Measurements from ENCODE around the gene TMEM255B.

TMEM255B gene

GRCh38 chr13:113838711-113839201, 79.7 kb downstream of the TMEM255B start:
- Histone ChIP-seq H2AFZ (ENCODE audit: low read length) (no peak overlapping the region), H3K9ac (ENCODE audit: low read length) (no peak overlapping the region), H4K20me1 (ENCODE audit: insufficient read depth, low read length) (no peaks in the 10 kb centered on the region), H3K79me2 (ENCODE audit: insufficient read depth, low read length) (no peaks in the 10 kb centered on the region), H3K4me3 (ENCODE audit: low read depth, low read length, poor library complexity, severe bottlenecking) (no peak overlapping the region), H3K27me3 (ENCODE audit: insufficient read depth, low read length) (no peaks in the 10 kb centered on the region; the same call in 1 of the 2 replicates), H3K9me2 (ENCODE audit: low read depth, low read length) (no peaks in the 10 kb centered on the region), H3K9me3 (ENCODE audit: low read length) (no peaks in the 10 kb centered on the region), H3K36me3 (ENCODE audit: insufficient read depth, low read length) (no peaks in the 10 kb centered on the region; the same call in 1 of the 2 replicates), H3K4me2 (ENCODE audit: low read length) (no peak overlapping the region), H3K27ac (ENCODE audit: low read depth, low read length, poor library complexity, severe bottlenecking) (no peak overlapping the region), H3K4me1 (ENCODE audit: insufficient read depth, low read length, severe bottlenecking) (no peaks in the 10 kb centered on the region), H3F3A (ENCODE audit: insufficient read depth, low read length) (no peaks in the 10 kb centered on the region)
- TF ChIP-seq CTCF (IDR thresholded peaks at IDR 0.05; ENCODE audit: low read length) (no peak), EZH2 (IDR thresholded peaks at IDR 0.05; ENCODE audit: borderline replicate concordance, low read length) (no peak)

- H3K79me2 ChIP-seq (ENCODE audit: insufficient read depth, low read length): no peaks in the 10 kb centered on the region
- H3K9me3 ChIP-seq (ENCODE audit: low read length): no peaks in the 10 kb centered on the region
- TF ChIP-seq CTCF (IDR thresholded peaks at IDR 0.05; ENCODE audit: low read length) (no peak), EZH2 (IDR thresholded peaks at IDR 0.05; ENCODE audit: borderline replicate concordance, low read length) (no peak)
- no peak overlapping the region for H3K9ac ChIP-seq (ENCODE audit: low read length)
- no peak overlapping the region for H3K4me3 ChIP-seq (ENCODE audit: low read depth, low read length, poor library complexity, severe bottlenecking)
- no peaks in the 10 kb centered on the region for H3K36me3 ChIP-seq (ENCODE audit: insufficient read depth, low read length)
- no peak overlapping the region for H3K4me2 ChIP-seq (ENCODE audit: low read length)
- no peaks in the 10 kb centered on the region for H3K4me1 ChIP-seq (ENCODE audit: insufficient read depth, low read length, severe bottlenecking)
- no peak overlapping the region for H2AFZ ChIP-seq (ENCODE audit: low read length)
- H3K27me3 ChIP-seq (ENCODE audit: insufficient read depth, low read length): peaks cover 2% of the 10 kb centered on the region; the same call in 1 of the 2 replicates
- H3K9me2 ChIP-seq (ENCODE audit: low read depth, low read length): no peaks in the 10 kb centered on the region
- H3F3A ChIP-seq (ENCODE audit: insufficient read depth, low read length): no peaks in the 10 kb centered on the region
- no peak overlapping the region for H3K27ac ChIP-seq (ENCODE audit: low read depth, low read length, poor library complexity, severe bottlenecking)
- H4K20me1 ChIP-seq (ENCODE audit: insufficient read depth, low read length): no peaks in the 10 kb centered on the region
Measured at GRCh38 chr13:113839536-113840204, 80.6 kb downstream of the TMEM255B start.

- H3K9me2 ChIP-seq (ENCODE audit: low read depth, low read length): no peaks in the 10 kb centered on the region
- H3K27me3 ChIP-seq (ENCODE audit: insufficient read depth, low read length): peaks cover 8% of the 10 kb centered on the region; the same call in 1 of the 2 replicates
- TF ChIP-seq CTCF (IDR thresholded peaks at IDR 0.05; ENCODE audit: low read length): no peak
- no peak for TF ChIP-seq EZH2 (IDR thresholded peaks at IDR 0.05; ENCODE audit: borderline replicate concordance, low read length)
- H3K9ac ChIP-seq (ENCODE audit: low read length): no peak overlapping the region
- no peak overlapping the region for H3K4me2 ChIP-seq (ENCODE audit: low read length)
- H3F3A ChIP-seq (ENCODE audit: insufficient read depth, low read length): no peaks in the 10 kb centered on the region
- H4K20me1 ChIP-seq (ENCODE audit: insufficient read depth, low read length): no peaks in the 10 kb centered on the region
- no peaks in the 10 kb centered on the region for H3K9me3 ChIP-seq (ENCODE audit: low read length)
- H3K79me2 ChIP-seq (ENCODE audit: insufficient read depth, low read length): no peaks in the 10 kb centered on the region
- H2AFZ ChIP-seq (ENCODE audit: low read length): no peak overlapping the region
- H3K36me3 ChIP-seq (ENCODE audit: insufficient read depth, low read length): no peaks in the 10 kb centered on the region
- no peaks in the 10 kb centered on the region for H3K4me1 ChIP-seq (ENCODE audit: insufficient read depth, low read length, severe bottlenecking)
- no peak overlapping the region for H3K27ac ChIP-seq (ENCODE audit: low read depth, low read length, poor library complexity, severe bottlenecking)
- H3K4me3 ChIP-seq (ENCODE audit: low read depth, low read length, poor library complexity, severe bottlenecking): no peak overlapping the region
Measured at GRCh38 chr13:113840541-113841352, 81.7 kb downstream of the TMEM255B start.

All from OCI-LY1 (cell line).